Right lobe of liver (tissue), 6 donors: ENCODE results near the gene MAPKAP1. TPM values are rescaled to one million over a fixed set of nuclear protein-coding genes. Genes with fewer than 3 reads are reported as not detected.

Experiments
- ATAC-seq, 4 donors: fragments of 200-7000 bp; cut with Tn5 transposase; one replicate each; pipeline ENCODE4 v1.9.1; 2020; ENCODE audit warnings: mild to moderate bottlenecking in 4 of 4, moderate library complexity in 4 of 4
- DNase-seq, 3 donors: peaks; one replicate each; pipeline ENCODE4 v3.0.0-alpha.2; 2020
- H3K27ac ChIP-seq, 3 donors: fragments of 200-600 bp; one replicate each; pipeline ENCODE4 v1.8.0; 2022
- H3K27me3 ChIP-seq, 2 donors: fragments of 200-600 bp; one replicate each; pipeline ENCODE4 v1.8.0; 2022
- H3K36me3 ChIP-seq, 4 donors: fragments of 200-600 bp; sonication (generic) in 1 of 4; one replicate each; pipeline versions ENCODE4 v1.5.1 to v1.8.0; 2017 to 2022; ENCODE audit warnings: control low read depth in 1 of 4
- H3K4me1 ChIP-seq, 4 donors: fragments of 200-600 bp; sonication (generic) in 1 of 4; one replicate each; pipeline versions ENCODE4 v1.5.1 to v1.8.0; 2017 to 2022; ENCODE audit warnings: control low read depth in 1 of 4
- H3K4me3 ChIP-seq, 3 donors: fragments of 200-600 bp; one replicate each; pipeline ENCODE4 v1.8.0; 2022
- H3K9me3 ChIP-seq, 4 donors: fragments of 200-600 bp; sonication (generic) in 1 of 4; one replicate each; pipeline versions ENCODE4 v1.5.1 to v1.8.0; 2017 to 2022; ENCODE audit warnings: control low read depth in 1 of 4
- CTCF ChIP-seq, 4 donors: fragments of 200-600 bp in 3 of 4; fragments of 450-650 bp in 1 of 4; IDR thresholded peaks; one replicate each; pipeline versions ENCODE4 v1.5.1 to v1.8.0; 2016 to 2022; ENCODE audit warnings: antibody characterized with exemption in 4 of 4, mild to moderate bottlenecking in 2 of 4
- POLR2A ChIP-seq: fragments of 450-650 bp; IDR thresholded peaks from one replicate; pipeline ENCODE4 v1.6.1; 2017; ENCODE audit warnings: antibody characterized with exemption, mild to moderate bottlenecking
- WGBS: methylation state at CpG from one replicate; pipeline ENCODE4 v1.1.6; 2018; ENCODE audit warnings: low coverage, low lambda C conversion rate; ENCODE audit not compliant: insufficient coverage; ENCODE audit errors: missing lambda C conversion rate; 5-methylcytosine and 5-hydroxymethylcytosine counted together
- intact Hi-C, 2 donors: fragments of 100-400 bp; cut with DNase I; formaldehyde crosslinking; loops; one replicate each; pipeline versions ENCODE4 v1.11.2 to v1.14.1; 2022
- total RNA-seq, 6 experiments: library from RNA; depleted of rRNA in 2 of 6; stranded (reverse); fragments of >200 nt in 2 of 6; fragmentation: NEBNext Ultra II Directional in 3 of 6; extraction: Animal tissue kit (Norgen Biotek cat#: 25700) in 3 of 6; gene quantifications; one replicate each; pipeline versions ENCODE4 v1.1.0 to v1.2.4, GENCODE V29; 2016 to 2023
- donor health status: DM: no; HTN: yes; CAD: no.
- donor health status: DM: no; HTN: no; CAD: no.
- donor health status: DM: no; HTN: no; CAD: no.
- donor health status: DM: no; HTN: yes; CAD: no.
- donor health status: DM: no; HTN: yes; CAD: no.

MAPKAP1 gene
- total RNA-seq, 6 experiments from 2014 or later: 29.6 to 53.2 (median 48.3) TPM

- intact Hi-C loops: no loop called here
- no peak overlapping the region for H3K27ac ChIP-seq
- H3K36me3 ChIP-seq: no peaks in the 10 kb centered on the region
- 92% methylated on average over 3 of the region's 5 CpGs for WGBS
- H3K4me3 ChIP-seq: no peak overlapping the region
- ATAC-seq (no peak), DNase-seq (no peak)
- no peaks in the 10 kb centered on the region for H3K27me3 ChIP-seq
- peaks cover 0 to 38% (median 11%) of the 10 kb centered on the region in 4 donors for H3K4me1 ChIP-seq
- TF ChIP-seq POLR2A: no peak
- no peak for TF ChIP-seq CTCF (IDR thresholded peaks at IDR 0.05)
- H3K9me3 ChIP-seq: no peaks in the 10 kb centered on the region
These were observed 240.6 kb downstream of the MAPKAP1 start for GRCh38 chr9:125466411-125466810.

- Histone ChIP-seq H3K27ac (no peak overlapping the region), H3K4me3 (no peak overlapping the region), H3K4me1 (peaks cover 0 to 37% (median 16%) of the 10 kb centered on the region in 4 donors), H3K36me3 (no peaks in the 10 kb centered on the region), H3K27me3 (no peaks in the 10 kb centered on the region), H3K9me3 (no peaks in the 10 kb centered on the region)
- 83% methylated on average over 12 of the region's 12 CpGs for WGBS
- intact Hi-C loops: no loop called here
- DNase-seq (no peak), ATAC-seq (no peak)
- no peak for TF ChIP-seq CTCF (IDR thresholded peaks at IDR 0.05)
- TF ChIP-seq POLR2A: no peak
These were observed 242.2 kb downstream of the MAPKAP1 start for GRCh38 chr9:125464591-125465385.

GRCh38 chr9:125463926-125464325 lies 243.1 kb downstream of the MAPKAP1 start:
- H3K4me3 ChIP-seq: no peak overlapping the region
- intact Hi-C loops: no loop called here
- TF ChIP-seq POLR2A (no peak), CTCF (IDR thresholded peaks at IDR 0.05) (no peak)
- ATAC-seq (no peak), DNase-seq (no peak)
- H3K9me3 ChIP-seq: no peaks in the 10 kb centered on the region
- no peaks in the 10 kb centered on the region for H3K36me3 ChIP-seq
- H3K27ac ChIP-seq: no peak overlapping the region
- H3K27me3 ChIP-seq: no peaks in the 10 kb centered on the region
- 95% methylated on average over 2 of the region's 2 CpGs for WGBS
- peaks cover 0 to 28% (median 13%) of the 10 kb centered on the region in 4 donors for H3K4me1 ChIP-seq

GRCh38 chr9:125462861-125463291 lies 244.1 kb downstream of the MAPKAP1 start:
- no peak overlapping the region for H3K27ac ChIP-seq
- no peak for DNase-seq
- WGBS: 61% methylated on average over 9 of the region's 10 CpGs
- no peak overlapping the region for H3K4me3 ChIP-seq
- ATAC-seq: no peak
- no peaks in the 10 kb centered on the region for H3K36me3 ChIP-seq
- H3K27me3 ChIP-seq: no peaks in the 10 kb centered on the region
- no peaks in the 10 kb centered on the region for H3K9me3 ChIP-seq
- intact Hi-C loops: no loop called here
- TF ChIP-seq POLR2A: no peak
- TF ChIP-seq CTCF (IDR thresholded peaks at IDR 0.05): no peak
- H3K4me1 ChIP-seq: peaks cover 0 to 19% (median 9%) of the 10 kb centered on the region in 4 donors
